Esophagus muscularis mucosa (tissue), 4 donors: ENCODE data around the gene AP1G1. TPM values are rescaled to one million over a fixed set of nuclear protein-coding genes. Genes with fewer than 3 reads are reported as not detected.

ENCODE experiments used
- DNase-seq: peaks from one replicate; pipeline ENCODE4 v3.0.0-alpha.2; 2017; ENCODE audit errors: extremely low spot score
- H3K27ac ChIP-seq, 4 donors: fragments of 200-600 bp; sonication (generic); replicated peaks in 1 of 4; 1 replicate in 3 of 4; 2 replicates in 1 of 4; pipeline ENCODE4 v1.5.1; 2016 to 2019; ENCODE audit warnings: mild to moderate bottlenecking in 1 of 4
- H3K27me3 ChIP-seq, 4 donors: fragments of 200-600 bp; sonication (generic); one replicate each; pipeline versions ENCODE4 v1.5.1 to v1.6.0; 2016 to 2019
- H3K36me3 ChIP-seq, 4 donors: fragments of 200-600 bp; sonication (generic); one replicate each; pipeline ENCODE4 v1.5.1; 2016 to 2019
- H3K4me1 ChIP-seq, 4 donors: fragments of 200-600 bp; sonication (generic); one replicate each; pipeline ENCODE4 v1.5.1; 2016 to 2019
- H3K4me3 ChIP-seq, 4 donors: fragments of 200-600 bp; sonication (generic); 1 replicate in 2 of 4; 2 replicates in 2 of 4; pipeline ENCODE4 v1.5.1; 2016 to 2019; ENCODE audit warnings: mild to moderate bottlenecking in 4 of 4, moderate library complexity in 1 of 4
- H3K9me3 ChIP-seq, 4 donors: fragments of 200-600 bp; sonication (generic); 1 replicate in 3 of 4; 2 replicates in 1 of 4; pipeline ENCODE4 v1.5.1; 2016 to 2019
- EP300 ChIP-seq: sonication (generic); formaldehyde crosslinking; IDR thresholded peaks from one replicate; pipeline ENCODE4 v1.6.1; 2017; ENCODE audit warnings: antibody characterized with exemption
- POLR2A ChIP-seq: fragments of 450-650 bp; IDR thresholded peaks from one replicate; pipeline ENCODE4 v1.6.1; 2017; ENCODE audit warnings: antibody characterized with exemption, moderate library complexity, mild to moderate bottlenecking, low read depth
- POLR2AphosphoS5 ChIP-seq, 2 donors: sonication (generic); formaldehyde crosslinking; IDR thresholded peaks; one replicate each; pipeline ENCODE4 v1.6.1; 2017; ENCODE audit warnings: antibody characterized with exemption in 2 of 2
- WGBS: methylation state at CpG from one replicate; pipeline ENCODE4 v1.1.5; 2018; 5-methylcytosine and 5-hydroxymethylcytosine counted together
- intact Hi-C: fragments of 100-400 bp; cut with DNase I; formaldehyde crosslinking; loops from one replicate; pipeline ENCODE4 v1.15.1; 2023
- total RNA-seq, 4 donors: library from RNA; depleted of rRNA; stranded (reverse); fragments of >200 nt; gene quantifications; one replicate each; pipeline versions ENCODE4 v1.1.0 to v1.2.1, GENCODE V29; 2016
- TF ChIP-seq, protein P1 (sequence below), 3 experiments: fragments of 200-600 bp in 2 of 3; fragments of 450-650 bp in 1 of 3; sonication (generic) in 2 of 3; IDR thresholded peaks; one replicate each; pipeline ENCODE4 v1.5.1; 2017 to 2019; ENCODE audit warnings: antibody characterized with exemption in 3 of 3, mild to moderate bottlenecking in 2 of 3, moderate library complexity in 1 of 3

Gene AP1G1
- total RNA-seq, 4 donors from 2014 or later: 45.9 to 56.9 (median 51.5) TPM

DNA sequence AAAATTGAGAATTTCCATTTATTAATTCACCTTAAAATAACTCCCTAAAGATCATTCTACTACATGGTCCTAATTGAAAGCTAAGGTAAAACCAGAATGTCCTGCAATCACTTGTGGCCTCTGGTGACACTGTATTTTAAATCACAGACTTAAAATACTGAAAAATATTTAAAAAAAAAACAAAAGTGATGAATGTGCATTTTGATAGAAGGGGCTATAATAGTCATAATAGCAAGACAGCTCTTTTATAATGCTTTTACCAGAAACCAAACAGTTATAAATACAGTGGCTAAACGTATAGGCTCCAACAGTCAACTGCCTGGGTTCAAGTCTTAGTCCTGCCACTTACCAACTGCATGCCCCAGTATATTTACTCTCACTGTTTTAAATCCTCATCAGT, 105.3 kb downstream of the AP1G1 start:
- Histone ChIP-seq H3K27me3 (no peaks in the 10 kb centered on the region), H3K27ac (no peak overlapping the region), H3K4me1 (peaks cover 0 to 6% (median 0%) of the 10 kb centered on the region in 4 donors), H3K4me3 (no peak overlapping the region), H3K9me3 (no peaks in the 10 kb centered on the region), H3K36me3 (peaks cover 0 to 36% (median 19%) of the 10 kb centered on the region in 4 donors)
- intact Hi-C loops: no loop called here
- TF ChIP-seq POLR2A: no peak
- TF ChIP-seq, protein P1, sequence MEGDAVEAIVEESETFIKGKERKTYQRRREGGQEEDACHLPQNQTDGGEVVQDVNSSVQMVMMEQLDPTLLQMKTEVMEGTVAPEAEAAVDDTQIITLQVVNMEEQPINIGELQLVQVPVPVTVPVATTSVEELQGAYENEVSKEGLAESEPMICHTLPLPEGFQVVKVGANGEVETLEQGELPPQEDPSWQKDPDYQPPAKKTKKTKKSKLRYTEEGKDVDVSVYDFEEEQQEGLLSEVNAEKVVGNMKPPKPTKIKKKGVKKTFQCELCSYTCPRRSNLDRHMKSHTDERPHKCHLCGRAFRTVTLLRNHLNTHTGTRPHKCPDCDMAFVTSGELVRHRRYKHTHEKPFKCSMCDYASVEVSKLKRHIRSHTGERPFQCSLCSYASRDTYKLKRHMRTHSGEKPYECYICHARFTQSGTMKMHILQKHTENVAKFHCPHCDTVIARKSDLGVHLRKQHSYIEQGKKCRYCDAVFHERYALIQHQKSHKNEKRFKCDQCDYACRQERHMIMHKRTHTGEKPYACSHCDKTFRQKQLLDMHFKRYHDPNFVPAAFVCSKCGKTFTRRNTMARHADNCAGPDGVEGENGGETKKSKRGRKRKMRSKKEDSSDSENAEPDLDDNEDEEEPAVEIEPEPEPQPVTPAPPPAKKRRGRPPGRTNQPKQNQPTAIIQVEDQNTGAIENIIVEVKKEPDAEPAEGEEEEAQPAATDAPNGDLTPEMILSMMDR (IDR thresholded peaks at IDR 0.05): no peak
- no peak for TF ChIP-seq POLR2AphosphoS5 (IDR thresholded peaks at IDR 0.05)
- no peak for TF ChIP-seq EP300
- no peak for DNase-seq
- WGBS: 87% methylated on average over 1 of the region's 1 CpG

DNA sequence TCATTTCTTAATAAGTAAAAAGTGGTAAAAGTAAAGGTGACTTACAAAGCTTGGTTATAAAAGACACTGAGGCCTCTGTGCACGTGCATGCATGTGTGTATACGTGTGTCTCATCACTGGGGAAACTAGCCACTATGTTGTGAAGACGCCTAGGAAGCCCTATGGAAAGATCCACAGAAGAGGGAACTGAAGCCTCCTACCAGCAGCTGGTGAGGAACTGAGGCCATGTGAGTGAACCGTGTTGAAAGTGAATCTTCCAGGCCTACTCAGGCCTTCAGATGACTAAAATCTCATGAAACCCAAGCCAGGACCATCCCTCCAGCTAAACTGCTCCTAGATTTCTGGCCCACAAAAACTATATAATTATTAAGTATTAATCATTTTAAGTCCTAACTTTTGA, 107.8 kb downstream of the AP1G1 start:
- H3K9me3 ChIP-seq: no peaks in the 10 kb centered on the region
- intact Hi-C loops: no loop called here
- no peak for DNase-seq
- TF ChIP-seq EP300 (no peak), POLR2AphosphoS5 (IDR thresholded peaks at IDR 0.05) (no peak), POLR2A (no peak)
- TF ChIP-seq, protein P1 (IDR thresholded peaks at IDR 0.05): no peak
- peaks cover 0 to 41% (median 25%) of the 10 kb centered on the region in 4 donors for H3K36me3 ChIP-seq
- 87% methylated on average over 4 of the region's 4 CpGs for WGBS
- H3K4me3 ChIP-seq: no peak overlapping the region
- no peak overlapping the region for H3K27ac ChIP-seq
- H3K4me1 ChIP-seq: no peaks in the 10 kb centered on the region
- no peaks in the 10 kb centered on the region for H3K27me3 ChIP-seq

DNA sequence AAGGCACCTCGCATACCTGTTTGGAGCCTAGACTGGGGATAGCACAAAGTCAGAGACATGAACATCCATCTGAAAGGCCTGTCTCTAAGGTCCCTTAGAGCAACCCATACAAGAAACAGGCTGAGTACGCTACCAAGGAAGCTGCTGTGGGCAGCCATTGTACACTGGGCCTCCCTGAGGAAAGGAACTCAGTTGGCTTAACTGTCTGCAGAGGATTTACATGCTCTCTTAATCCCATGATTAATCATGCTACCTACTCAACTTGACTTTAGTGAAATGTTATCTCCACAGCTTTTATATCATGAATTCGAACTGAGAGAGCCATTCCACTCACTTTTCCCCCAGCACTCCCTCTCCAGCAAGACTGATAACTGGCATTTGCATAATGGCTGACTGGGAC, 110.1 kb downstream of the AP1G1 start:
- intact Hi-C loops: no loop called here
- Histone ChIP-seq H3K4me1 (no peaks in the 10 kb centered on the region), H3K36me3 (peaks cover 0 to 41% (median 22%) of the 10 kb centered on the region in 4 donors), H3K27me3 (no peaks in the 10 kb centered on the region), H3K27ac (no peak overlapping the region), H3K9me3 (no peaks in the 10 kb centered on the region), H3K4me3 (no peak overlapping the region)
- no peak for DNase-seq
- 99% methylated on average over 3 of the region's 3 CpGs for WGBS
- TF ChIP-seq, protein P1 (IDR thresholded peaks at IDR 0.05): no peak
- TF ChIP-seq POLR2AphosphoS5 (IDR thresholded peaks at IDR 0.05): no peak
- TF ChIP-seq POLR2A: no peak
- TF ChIP-seq EP300: no peak

DNA sequence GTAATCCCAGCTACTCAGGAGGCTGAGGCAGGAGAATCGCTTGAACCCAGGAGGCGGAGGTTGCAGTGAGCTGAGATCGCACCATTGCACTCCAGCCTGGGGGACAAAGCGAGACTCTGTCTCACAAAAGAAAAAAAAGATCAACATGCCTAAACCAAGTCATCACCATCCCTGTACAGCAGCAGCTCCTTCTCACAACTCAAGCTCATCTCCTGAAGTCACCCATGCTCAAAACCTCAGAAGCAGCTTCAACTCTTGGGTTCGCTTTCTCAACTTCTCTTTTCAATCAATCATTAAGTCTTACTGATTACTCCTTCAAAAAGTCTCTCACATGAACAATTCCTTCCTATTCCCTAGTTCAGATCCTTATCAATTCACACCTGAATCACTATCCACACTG, 115.5 kb downstream of the AP1G1 start:
- Histone ChIP-seq H3K36me3 (peaks cover 14 to 34% (median 26%) of the 10 kb centered on the region in 4 donors), H3K4me1 (no peaks in the 10 kb centered on the region), H3K27ac (no peak overlapping the region), H3K4me3 (no peak overlapping the region), H3K9me3 (no peaks in the 10 kb centered on the region), H3K27me3 (no peaks in the 10 kb centered on the region)
- no peak for DNase-seq
- WGBS: 98% methylated on average over 5 of the region's 5 CpGs
- intact Hi-C loops: no loop called here
- TF ChIP-seq, protein P1 (IDR thresholded peaks at IDR 0.05): no peak

DNA sequence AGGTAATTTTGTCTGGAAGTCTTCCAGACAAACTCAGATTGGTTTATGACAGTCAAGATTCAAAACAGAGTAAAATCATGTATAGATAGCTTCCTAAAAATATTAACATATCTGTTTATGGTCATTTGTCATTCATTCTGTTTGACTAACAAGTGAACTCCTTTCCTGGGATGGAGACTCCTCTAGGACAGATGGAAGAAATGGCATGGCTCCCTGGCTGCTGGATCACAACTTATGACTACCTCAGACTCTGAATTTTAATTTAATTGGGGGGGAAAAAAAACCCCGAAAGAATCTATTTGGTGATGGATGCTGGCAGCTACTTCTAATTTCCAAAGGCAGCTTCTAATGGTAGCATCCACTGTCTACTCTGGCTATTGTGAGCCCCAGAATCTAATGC, 118.7 kb downstream of the AP1G1 start:
- Histone ChIP-seq H3K9me3 (no peaks in the 10 kb centered on the region), H3K36me3 (peaks cover 17 to 60% (median 29%) of the 10 kb centered on the region in 4 donors), H3K27me3 (no peaks in the 10 kb centered on the region), H3K4me3 (no peak overlapping the region), H3K27ac (no peak overlapping the region), H3K4me1 (no peaks in the 10 kb centered on the region)
- intact Hi-C loops: no loop called here
- TF ChIP-seq EP300 (no peak), POLR2AphosphoS5 (IDR thresholded peaks at IDR 0.05) (no peak), POLR2A (no peak)
- TF ChIP-seq, protein P1 (IDR thresholded peaks at IDR 0.05): no peak
- 0% methylated on average over 1 of the region's 1 CpG for WGBS
- no peak for DNase-seq
